ENCODE results near the gene MAGED4. TPM values are rescaled to one million over a fixed set of nuclear protein-coding genes. Genes with fewer than 3 reads are reported as not detected.
"Not testable (repeated sequence)": the region's sequence is repeated elsewhere in the genome, so short reads cannot be mapped to it uniquely, and the experiment has no call there.

Gene MAGED4
- total and polyA plus RNA-seq, 3 donors from 2014 or later, result 0.39 to 20.3 (median 5.2) TPM

- Histone ChIP-seq H3K4me1 (no peaks in the 10 kb centered on the region), H3K27ac (no peak overlapping the region), H3K9me3 (no peaks in the 10 kb centered on the region), H3K4me3 (no peak overlapping the region), H3K36me3 (ENCODE audit: low read depth, missing control alignments) (no peaks in the 10 kb centered on the region), H3K27me3 (no peaks in the 10 kb centered on the region)
- DNase-seq, result no peak
- intact Hi-C loops (cut with DNase I; ENCODE audit: low total_unique reads), result no loop called here
- no peak for TF ChIP-seq POLR2A (IDR thresholded peaks at IDR 0.05)
Observed at GRCh38 chrX:52166840-52167239, 17.8 kb upstream of the MAGED4 start.

- H3K4me3 ChIP-seq; intact Hi-C loops (cut with DNase I; ENCODE audit: low total_unique reads): not testable (repeated sequence)
- 74% methylated on average over 7 of the region's 10 CpGs; no CpG with 5 or more reads in 1 of the 2 donors for WGBS, 2 donors
Observed at GRCh38 chrX:52171055-52171454, 13.6 kb upstream of the MAGED4 start.

GRCh38 chrX:52185078-52185453 is 378 bp downstream of the MAGED4 start:
- H3K9me3 ChIP-seq; H3K4me3 ChIP-seq; H3K27me3 ChIP-seq; intact Hi-C loops (cut with DNase I; ENCODE audit: low total_unique reads); DNase-seq; H3K4me1 ChIP-seq; H3K36me3 ChIP-seq (ENCODE audit: low read depth, missing control alignments); H3K27ac ChIP-seq: not testable (repeated sequence)
- no CpG with 5 or more reads among the region's 18 CpGs for WGBS, 2 donors

More at GRCh38 chrX:52171055-52171454, 13.6 kb upstream of the MAGED4 start:
- H3K4me1 ChIP-seq; H3K27ac ChIP-seq; H3K9me3 ChIP-seq; H3K36me3 ChIP-seq (ENCODE audit: low read depth, missing control alignments); H3K27me3 ChIP-seq; DNase-seq: not testable (repeated sequence)

GRCh38 chrX:52211405-52211804 is 26.7 kb downstream of the MAGED4 start:
- DNase-seq; intact Hi-C loops (cut with DNase I; ENCODE audit: low total_unique reads); H3K4me3 ChIP-seq; H3K36me3 ChIP-seq (ENCODE audit: low read depth, missing control alignments); H3K27ac ChIP-seq; H3K9me3 ChIP-seq; H3K27me3 ChIP-seq; H3K4me1 ChIP-seq: not testable (repeated sequence)
- no CpG with 5 or more reads among the region's 6 CpGs for WGBS, 2 donors

- Histone ChIP-seq H3K27me3 (no peaks in the 10 kb centered on the region), H3K4me1 (no peaks in the 10 kb centered on the region), H3K9me3 (no peaks in the 10 kb centered on the region), H3K4me3 (no peak overlapping the region), H3K36me3 (ENCODE audit: low read depth, missing control alignments) (no peaks in the 10 kb centered on the region), H3K27ac (no peak overlapping the region)
- TF ChIP-seq CTCF (IDR thresholded peaks at IDR 0.05), result no peak
- TF ChIP-seq POLR2A (IDR thresholded peaks at IDR 0.05), result no peak
- DNase-seq, result no peak
- 87 to 88% methylated on average over 3 of the region's 3 CpGs for WGBS, 2 donors
- intact Hi-C loops (cut with DNase I; ENCODE audit: low total_unique reads), result no loop called here
Observed at GRCh38 chrX:52213276-52213675, 28.6 kb downstream of the MAGED4 start.

- DNase-seq, result no peak
- no peaks in the 10 kb centered on the region for H3K27me3 ChIP-seq
- H3K4me1 ChIP-seq, result no peaks in the 10 kb centered on the region
- H3K27ac ChIP-seq, result no peak overlapping the region
- no peaks in the 10 kb centered on the region for H3K9me3 ChIP-seq
- TF ChIP-seq POLR2A (IDR thresholded peaks at IDR 0.05), result no peak
- no peak for TF ChIP-seq CTCF (IDR thresholded peaks at IDR 0.05)
- WGBS, 2 donors, result 67 to 86% methylated on average over 1 to 2 of the region's 3 CpGs
- H3K36me3 ChIP-seq (ENCODE audit: low read depth, missing control alignments), result no peaks in the 10 kb centered on the region
- no peak overlapping the region for H3K4me3 ChIP-seq
- intact Hi-C loops (cut with DNase I; ENCODE audit: low total_unique reads), result no loop called here
Observed at GRCh38 chrX:52216541-52216940, 31.9 kb downstream of the MAGED4 start.

GRCh38 chrX:52217494-52218160 is 32.9 kb downstream of the MAGED4 start:
- Histone ChIP-seq H3K9me3 (no peaks in the 10 kb centered on the region), H3K36me3 (ENCODE audit: low read depth, missing control alignments) (no peaks in the 10 kb centered on the region), H3K4me1 (no peaks in the 10 kb centered on the region), H3K4me3 (no peak overlapping the region), H3K27ac (no peak overlapping the region), H3K27me3 (no peaks in the 10 kb centered on the region)
- WGBS, 2 donors, result 54% methylated on average over 2 of the region's 2 CpGs; no CpG with 5 or more reads in 1 of the 2 donors
- intact Hi-C loops (cut with DNase I; ENCODE audit: low total_unique reads), result no loop called here
- DNase-seq, result no peak
- no peak for TF ChIP-seq CTCF (IDR thresholded peaks at IDR 0.05)
- no peak for TF ChIP-seq POLR2A (IDR thresholded peaks at IDR 0.05)
